Measurements from ENCODE around the gene DOK7. TPM values are rescaled to one million over a fixed set of nuclear protein-coding genes. Genes with fewer than 3 reads are reported as not detected.

DOK7 gene
- total and polyA plus RNA-seq, 2 of the 4 experiments (the other 2 are of a cell fraction): not detected

GRCh38 chr4:3442959-3443749 is 20.0 kb upstream of the DOK7 start (continued):
- peak; percentile 95 for TF ChIP-seq SMC3 (IDR thresholded peaks at IDR 0.05; ENCODE audit: low read depth, low read length)

GRCh38 chr4:3443750-3444309 is 19.3 kb upstream of the DOK7 start:
- peak overlapping the region; percentile 16 for H2AFZ ChIP-seq (replicated peaks; ENCODE audit: low read length, poor library complexity)
- no peaks in the 10 kb centered on the region for H3K36me3 ChIP-seq (ENCODE audit: control insufficient read depth, insufficient read depth, low read length)
- H3K4me1 ChIP-seq (ENCODE audit: control insufficient read depth, insufficient read depth, low read length): no peaks in the 10 kb centered on the region
- H3K27me3 ChIP-seq (ENCODE audit: control insufficient read depth, insufficient read depth, low read length): no peaks in the 10 kb centered on the region
- WGBS, 2 experiments (ENCODE audit: extremely low coverage in 2 of 2, insufficient read length in 1 of 2): 73% methylated on average over 6 of the region's 17 CpGs; no CpG with 5 or more reads in 1 of the 2 experiments
- intact Hi-C loops (cut with micrococcal nuclease) (loop anchor here (1.0 to 5.0 kb wide), 2 partner anchors 98 to 337 kb away; no protein-coding TSS in a partner anchor), dilution Hi-C loops (cut with HindIII; ENCODE audit: low sequenced_read_pairs, unreplicated experiment) (no loop called here), in situ Hi-C loops (cut with MboI; ENCODE audit: low sequenced_read_pairs) (loop anchor here (5.0 kb wide), 1 partner anchor 97 kb away; no protein-coding TSS in a partner anchor)
- no peak overlapping the region for H4K8ac ChIP-seq (ENCODE audit: low read depth in 2 of 2, low read length in 2 of 2)
- no TSS peak for BruUV-seq (replicated peaks)
- TF ChIP-seq MXI1 (IDR thresholded peaks at IDR 0.05; ENCODE audit: borderline replicate concordance, low read depth, low read length) (no peak), RFX5 (IDR thresholded peaks at IDR 0.05; ENCODE audit: low read depth, low read length) (no peak), FOS (IDR thresholded peaks at IDR 0.05; ENCODE audit: low read depth, low read length) (no peak), CEBPB (IDR thresholded peaks at IDR 0.05; ENCODE audit: low read depth, low read length) (no peak), POLR2A (IDR thresholded peaks at IDR 0.05; ENCODE audit: low read depth, low read length) (no peak), CTCF (conservative IDR thresholded peaks at IDR 0.05; ENCODE audit: low read depth, low read length) (no peak), ELK1 (IDR thresholded peaks at IDR 0.05; ENCODE audit: borderline replicate concordance, low read depth, low read length) (no peak), RAD21 (IDR thresholded peaks at IDR 0.05; ENCODE audit: low read length) (no peak), NFE2L2 (IDR thresholded peaks at IDR 0.05; ENCODE audit: low read depth, low read length) (no peak)
- H3K4ac ChIP-seq (ENCODE audit: low read depth, low read length): no peak overlapping the region
- H2AK9ac ChIP-seq (replicated peaks; ENCODE audit: low read depth, low read length, poor library complexity): peak overlapping the region; percentile 55
- H3K27ac ChIP-seq (ENCODE audit: insufficient read depth, low read length): no peak overlapping the region
- H3K9me3 ChIP-seq (ENCODE audit: control insufficient read depth, insufficient read depth, low read length): no peaks in the 10 kb centered on the region
- no peak overlapping the region for H4K91ac ChIP-seq (ENCODE audit: insufficient read depth, low read depth, low read length)
- H3K23ac ChIP-seq (ENCODE audit: low read depth, low read length): no peak overlapping the region
- peaks cover 5% of the 10 kb centered on the region; the same call in 1 of the 2 replicates for H4K20me1 ChIP-seq (ENCODE audit: insufficient read depth, low read length)
- H3K9ac ChIP-seq (ENCODE audit: low read depth, low read length): no peak overlapping the region
- no peak overlapping the region for H2BK15ac ChIP-seq (ENCODE audit: low read depth, low read length)
- H2AK5ac ChIP-seq (ENCODE audit: low read depth, low read length): peak overlapping the region; percentile 64; the same call in 1 of the 2 replicates
- no peak overlapping the region for H3K56ac ChIP-seq (ENCODE audit: extremely low read depth, insufficient read depth, low read length)
- 0 out of 2 replicates have a peak overlapping the region, but pooled peaks have one; percentile 4 for H2BK120ac ChIP-seq (ENCODE audit: low read depth, low read length)
- H3K18ac ChIP-seq (ENCODE audit: low read depth, low read length): no peak overlapping the region
- no peak overlapping the region for H4K5ac ChIP-seq (ENCODE audit: low read depth, low read length)
- no peak overlapping the region for H3K4me3 ChIP-seq (ENCODE audit: insufficient read depth, low read depth, low read length)
- H2BK5ac ChIP-seq (ENCODE audit: low read depth, low read length, poor library complexity, severe bottlenecking): no peak overlapping the region
- H3K9me1 ChIP-seq (ENCODE audit: insufficient read depth, low read length): no peaks in the 10 kb centered on the region
- POLR2A ChIA-PET (ENCODE audit: unreplicated experiment): no interaction called here
- ATAC-seq (ENCODE audit: low read depth) (no peak), DNase-seq (no peak)
- no peak overlapping the region for H2BK20ac ChIP-seq (ENCODE audit: low read depth, low read length)
- no peak overlapping the region for H3K14ac ChIP-seq (replicated peaks; ENCODE audit: low read depth, low read length)
- H3K79me1 ChIP-seq (ENCODE audit: low read depth in 1 of 2, low read length in 2 of 2): no peaks in the 10 kb centered on the region
- CTCF ChIA-PET: no interaction called here
- no peak overlapping the region for H3K4me2 ChIP-seq (ENCODE audit: low read depth, low read length)
